GM18873 (cell line): ENCODE results near the gene FARP1.

Experiments used
- ATAC-seq: cut with Tn5 transposase; IDR thresholded peaks from one replicate; pipeline ENCODE4 v1.9.1; 2021; ENCODE audit warnings: mild to moderate bottlenecking, moderate library complexity, moderate number of reproducible peaks; ENCODE audit not compliant: unreplicated experiment, low FRiP score

Gene FARP1

DNA sequence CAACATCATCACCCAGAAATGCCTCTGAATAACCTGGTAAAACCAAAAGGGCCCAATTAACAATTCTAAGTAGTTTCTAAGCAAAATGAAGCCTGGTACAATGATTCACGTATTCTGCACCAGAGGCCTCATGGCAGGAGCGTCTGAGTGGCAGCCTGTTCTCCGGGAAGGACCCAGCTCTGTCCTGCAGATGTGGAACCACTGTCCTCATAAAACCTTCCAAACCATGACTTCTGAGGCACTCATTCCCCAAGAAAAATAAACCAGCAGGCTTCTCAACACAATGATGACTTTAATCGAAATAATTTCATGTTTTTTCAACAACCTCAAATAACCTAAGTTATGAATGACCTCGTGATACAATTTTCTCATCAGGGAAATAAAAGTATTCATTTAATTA, 344.1 kb downstream of the FARP1 start:
- no peak for ATAC-seq

DNA sequence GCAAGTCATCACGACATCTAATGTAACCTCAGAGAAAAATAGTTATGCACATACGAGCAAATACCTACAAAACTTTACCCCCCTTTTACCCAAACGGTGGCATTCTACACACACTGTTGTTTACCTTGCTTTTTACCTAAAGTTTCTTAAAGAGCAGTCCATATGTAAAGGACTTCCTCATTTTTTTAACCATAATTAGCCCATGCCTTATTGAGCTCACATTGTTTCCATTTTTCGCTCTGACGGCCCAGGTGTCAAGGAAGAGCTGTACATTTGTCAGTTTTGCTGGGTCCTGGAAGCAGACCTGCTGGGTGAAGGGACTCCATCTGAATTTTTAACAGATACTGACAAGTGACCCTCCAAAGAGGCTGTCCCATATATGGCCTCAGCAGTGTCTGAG, 344.6 kb downstream of the FARP1 start:
- no peak for ATAC-seq

DNA sequence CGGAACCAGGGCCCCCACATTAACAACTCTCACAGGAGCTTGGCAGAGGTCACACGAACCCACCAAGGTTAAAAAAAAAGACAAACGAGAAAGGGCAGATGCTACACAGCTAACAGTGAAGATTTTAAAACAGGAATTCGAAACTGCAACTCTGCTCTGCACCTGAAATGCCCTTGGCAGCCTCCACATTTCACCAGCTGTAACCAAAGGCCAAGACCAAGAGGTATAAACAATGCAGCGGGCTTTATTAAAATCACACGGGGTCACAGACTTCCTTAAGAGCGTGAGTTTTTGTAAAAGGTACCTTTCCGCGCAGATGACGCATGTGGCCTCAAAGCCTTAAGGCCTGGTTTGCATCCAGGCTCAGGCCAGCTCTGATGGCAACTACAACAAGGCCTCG, 345.8 kb downstream of the FARP1 start:
- peak; percentile 63 for ATAC-seq

DNA sequence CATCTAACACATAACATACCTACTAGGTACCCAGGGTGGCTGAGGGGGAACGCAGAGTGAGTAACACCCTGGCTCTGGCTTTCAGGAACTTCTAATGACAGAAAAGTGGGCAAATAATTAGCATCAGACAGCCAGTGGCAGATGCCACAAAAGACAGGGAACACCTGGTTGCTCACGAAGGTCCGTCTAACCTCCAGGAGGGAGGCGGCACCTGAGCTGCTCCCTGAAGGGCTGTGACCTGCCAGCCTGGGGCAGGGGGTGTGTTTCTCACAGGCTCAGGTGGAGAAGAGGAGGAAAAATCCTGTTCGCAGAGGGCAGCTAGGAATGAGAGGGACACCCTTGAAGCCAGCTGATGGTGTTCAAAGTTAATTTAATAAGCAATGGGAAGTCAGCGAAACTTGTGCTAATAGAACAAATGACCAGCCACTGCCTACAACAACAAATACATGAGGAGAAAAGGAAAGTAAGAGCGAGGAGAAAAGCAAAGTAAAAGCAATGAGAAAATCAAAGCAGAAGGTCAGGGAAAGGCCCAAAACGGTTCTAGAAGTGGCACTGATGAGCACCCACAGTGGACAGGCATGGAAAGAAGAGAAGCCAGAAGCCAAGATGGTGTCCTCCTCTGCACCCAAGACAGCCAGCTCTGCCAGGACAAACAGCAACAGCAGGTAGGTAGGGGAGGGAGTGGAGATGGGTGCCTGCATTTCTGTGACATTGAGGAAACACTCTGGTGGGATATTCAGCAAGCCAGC, 346.7 kb downstream of the FARP1 start:
- no peak for ATAC-seq

DNA sequence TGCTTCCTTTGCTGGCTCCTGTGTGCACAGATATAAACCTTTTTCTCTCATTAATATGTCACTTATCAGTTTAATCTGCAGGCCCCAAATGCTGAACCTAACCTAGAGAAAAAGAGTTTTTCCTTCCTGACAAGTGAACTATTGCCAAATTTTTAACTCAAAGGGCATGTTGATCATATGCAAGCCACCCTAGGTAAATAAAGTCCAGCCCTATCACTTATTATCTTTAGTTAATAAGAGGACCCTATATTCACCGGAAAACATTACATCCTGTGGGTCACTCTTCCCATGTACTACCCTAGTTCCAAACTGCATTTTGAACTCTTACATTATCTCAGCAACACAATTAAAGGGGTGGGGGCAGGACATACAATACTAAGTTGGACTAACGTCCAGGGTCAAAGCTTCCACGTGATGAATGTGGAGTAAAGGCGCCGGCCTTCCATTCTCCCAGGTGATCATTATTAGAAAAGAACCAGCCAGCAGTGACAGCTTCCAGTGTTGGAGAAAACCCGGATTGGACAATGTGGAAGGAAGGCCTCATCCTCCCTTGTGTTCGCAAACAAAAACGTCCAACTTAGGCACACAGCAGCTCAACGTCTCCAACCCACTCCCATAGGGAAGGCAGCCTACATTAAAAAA, 347.4 kb downstream of the FARP1 start:
- no peak for ATAC-seq

DNA sequence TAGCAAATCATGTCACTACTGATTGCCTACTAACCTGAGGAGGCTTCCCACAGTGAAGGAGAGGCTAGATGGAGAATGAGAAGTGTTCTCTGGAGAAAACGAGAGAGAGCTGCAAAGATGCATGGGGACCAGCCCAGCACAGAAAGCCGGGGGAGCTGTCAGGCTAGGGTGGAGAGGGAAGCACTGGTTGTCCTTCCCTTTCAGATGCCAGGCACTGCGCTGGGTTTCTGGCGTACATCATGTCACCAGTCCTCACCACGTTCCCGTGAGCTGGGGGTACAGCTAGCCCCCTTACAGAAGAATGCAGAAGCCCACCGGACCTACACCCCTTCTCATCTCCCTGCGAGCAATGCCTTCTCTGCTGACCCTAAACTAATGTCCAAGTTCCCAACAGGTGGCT, 348.0 kb downstream of the FARP1 start:
- ATAC-seq = no peak

DNA sequence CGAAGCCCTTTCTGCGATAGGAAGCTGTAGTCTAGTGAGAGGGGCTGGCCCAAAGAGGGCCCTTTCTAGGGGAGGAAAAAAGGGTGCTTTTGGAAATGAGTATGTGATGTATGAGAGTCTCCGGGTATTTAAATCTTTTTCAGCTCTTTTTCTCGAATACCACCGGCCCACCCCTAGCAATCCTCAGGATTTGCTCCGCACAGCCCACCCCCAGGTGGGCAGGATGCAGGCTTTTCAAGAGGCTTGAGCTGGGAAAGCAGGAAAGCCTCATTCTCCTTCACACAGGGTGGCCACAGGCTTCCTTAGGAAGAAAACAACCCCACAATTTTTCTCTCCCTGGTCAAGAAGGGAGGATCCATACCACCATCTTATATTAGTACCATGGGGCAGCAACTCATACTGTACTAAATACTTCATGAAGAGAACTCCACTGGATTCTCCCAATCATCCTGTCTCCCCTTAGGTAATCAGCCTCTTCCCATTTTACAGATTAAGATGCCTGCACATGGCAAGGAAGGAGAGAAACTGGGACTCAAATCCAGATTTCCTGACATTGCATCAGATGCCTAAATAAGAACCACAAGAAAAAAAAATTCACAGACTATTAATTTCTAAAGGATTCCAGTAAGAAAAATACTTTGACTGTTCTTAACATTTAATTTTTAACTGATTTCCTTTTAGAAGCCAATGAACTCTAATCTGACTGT, 349.6 kb downstream of the FARP1 start:
- ATAC-seq = no peak

DNA sequence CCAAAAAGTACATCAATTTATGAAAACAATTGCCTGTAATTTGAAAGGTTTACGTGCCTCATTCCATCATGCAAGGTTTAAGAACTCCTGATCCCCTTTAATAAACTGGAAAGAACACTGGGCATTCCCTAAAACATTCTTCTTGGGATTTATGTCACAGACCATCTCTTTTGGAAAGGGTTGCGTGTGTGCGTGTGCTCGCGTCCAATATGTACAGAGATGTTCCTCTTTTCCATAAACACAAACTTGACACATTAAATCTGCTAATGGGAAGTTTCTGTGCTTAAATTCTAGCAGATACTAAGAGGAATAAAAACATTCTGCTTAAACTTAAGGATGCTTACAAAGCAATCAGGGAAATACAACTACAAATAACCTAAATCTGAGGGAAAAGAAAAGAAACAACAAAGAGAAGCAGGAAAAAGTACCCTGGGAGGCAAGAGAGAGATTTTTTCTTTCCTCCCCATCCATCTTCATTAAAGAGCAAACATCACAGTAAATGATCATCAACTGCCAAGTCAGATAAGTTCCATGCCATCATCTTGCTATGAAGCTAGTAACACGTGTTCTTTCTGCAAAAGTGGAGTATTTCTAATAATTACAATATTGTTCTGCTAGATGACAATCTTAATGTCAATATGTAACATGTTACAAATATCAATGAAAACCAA, 350.3 kb downstream of the FARP1 start:
- ATAC-seq = no peak

DNA sequence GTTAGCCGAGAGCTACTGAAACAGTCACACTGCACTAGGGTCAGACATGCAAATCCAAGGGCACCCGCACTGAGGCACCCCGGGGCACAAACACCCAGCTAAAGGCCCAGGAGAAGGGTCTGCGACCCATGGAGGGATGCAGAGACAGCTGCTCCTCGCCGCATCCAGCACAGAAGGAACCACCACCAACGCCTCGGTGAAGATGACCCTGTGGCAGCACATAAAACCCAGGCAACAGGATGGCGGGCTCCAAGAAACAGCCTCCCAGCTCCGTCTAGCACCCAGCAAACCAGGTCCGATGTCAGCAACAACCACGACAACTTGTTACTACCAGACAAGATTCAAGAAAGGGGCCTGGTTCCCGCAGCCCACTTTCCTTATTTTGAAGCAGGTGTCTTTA, 351.9 kb downstream of the FARP1 start:
- no peak for ATAC-seq

DNA sequence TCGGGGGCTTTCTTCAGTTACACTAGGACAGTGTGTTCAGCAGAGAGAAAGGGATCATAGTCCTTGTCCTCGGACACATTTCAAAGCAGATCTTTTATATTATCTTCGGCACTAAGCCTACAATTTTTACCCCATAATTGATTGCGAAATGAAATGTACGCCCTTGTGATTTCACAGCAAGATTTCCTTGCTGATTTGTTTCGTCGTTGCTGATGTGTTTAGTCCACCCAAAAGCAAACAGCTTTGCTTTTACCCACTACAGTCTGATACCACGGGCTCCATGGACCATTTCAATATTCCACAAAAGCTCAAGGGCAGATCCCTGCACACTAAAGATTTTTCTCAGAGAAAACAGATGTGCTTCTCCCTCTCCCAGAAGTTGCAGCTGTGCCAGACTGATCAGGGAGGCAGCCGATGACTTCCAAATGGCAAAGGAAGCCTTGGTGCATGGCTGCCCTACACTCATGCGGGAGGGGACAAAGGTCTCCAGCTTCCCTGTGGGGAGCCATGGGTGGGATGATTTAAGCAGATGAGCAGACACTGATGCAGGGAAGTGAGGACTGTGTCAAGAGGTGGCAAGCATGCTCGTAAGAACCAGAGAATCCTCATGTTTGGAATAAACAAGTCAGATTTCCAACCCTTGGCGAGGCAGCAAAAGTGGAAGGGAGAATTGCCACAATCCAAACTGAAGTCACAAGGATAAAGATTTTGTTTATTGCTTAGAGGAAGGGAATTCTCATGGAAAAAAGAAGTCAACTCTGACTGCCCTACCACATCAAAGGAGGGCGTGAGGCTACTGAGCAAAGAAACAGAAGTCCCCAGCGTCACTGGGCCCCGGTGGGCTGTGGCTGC, 353.0 kb downstream of the FARP1 start:
- no peak for ATAC-seq

DNA sequence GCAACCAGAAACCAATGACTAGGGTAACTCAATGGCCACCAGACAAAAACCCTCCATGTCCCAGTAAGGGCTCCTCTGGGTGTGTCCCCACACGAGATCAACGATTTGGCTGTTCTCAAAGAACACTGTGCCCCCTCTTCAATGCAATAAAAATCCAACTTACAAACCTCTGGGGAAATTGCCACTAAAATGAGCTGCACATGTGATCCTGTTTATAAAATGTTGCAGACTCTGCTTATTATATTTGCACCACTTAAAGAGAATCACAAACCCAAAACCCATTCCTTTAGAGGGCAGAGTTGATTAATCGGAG, 353.5 kb downstream of the FARP1 start:
- no peak for ATAC-seq

DNA sequence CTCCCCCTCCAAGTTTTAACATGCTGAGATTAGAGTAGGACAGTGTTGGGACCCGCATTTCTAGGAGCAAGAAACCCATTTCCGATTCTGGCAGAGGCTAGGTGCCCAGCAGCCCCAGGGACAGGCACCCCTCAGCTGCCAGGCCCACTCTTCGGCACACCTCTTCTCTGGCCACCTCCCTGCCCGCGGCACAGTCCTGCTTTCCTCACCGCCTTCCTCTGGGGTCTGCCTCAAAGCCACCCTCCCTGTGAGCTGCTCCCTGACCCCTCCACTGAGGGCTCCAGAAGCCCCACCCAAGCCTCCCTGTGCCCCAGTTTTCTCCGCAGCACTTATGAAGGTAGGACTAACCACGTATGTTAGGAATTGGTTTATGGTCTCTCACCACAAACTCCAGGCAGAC, 354.1 kb downstream of the FARP1 start:
- ATAC-seq = no peak

DNA sequence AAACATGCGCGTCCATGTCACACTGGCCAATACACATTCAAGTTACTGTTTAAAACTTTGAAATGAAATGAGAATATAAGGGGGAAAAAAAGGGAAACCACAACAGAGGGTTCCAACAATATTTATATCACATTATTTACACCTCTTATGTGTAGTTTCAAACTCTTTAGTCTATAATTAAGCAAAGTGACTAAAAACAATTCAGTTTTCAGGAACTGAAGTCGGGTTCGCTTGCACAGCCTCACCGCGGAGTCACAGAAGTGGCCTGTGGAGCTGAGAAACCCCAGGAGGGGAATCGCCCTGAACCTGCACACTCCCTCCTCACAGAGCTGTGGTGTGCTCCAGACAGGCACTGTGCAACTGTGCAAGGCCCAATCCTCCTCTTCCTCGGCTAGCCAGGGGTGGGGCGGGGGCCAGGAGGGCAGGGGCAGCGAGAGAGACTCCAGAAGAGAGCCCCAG, 358.1 kb downstream of the FARP1 start:
- ATAC-seq = peak; percentile 61

DNA sequence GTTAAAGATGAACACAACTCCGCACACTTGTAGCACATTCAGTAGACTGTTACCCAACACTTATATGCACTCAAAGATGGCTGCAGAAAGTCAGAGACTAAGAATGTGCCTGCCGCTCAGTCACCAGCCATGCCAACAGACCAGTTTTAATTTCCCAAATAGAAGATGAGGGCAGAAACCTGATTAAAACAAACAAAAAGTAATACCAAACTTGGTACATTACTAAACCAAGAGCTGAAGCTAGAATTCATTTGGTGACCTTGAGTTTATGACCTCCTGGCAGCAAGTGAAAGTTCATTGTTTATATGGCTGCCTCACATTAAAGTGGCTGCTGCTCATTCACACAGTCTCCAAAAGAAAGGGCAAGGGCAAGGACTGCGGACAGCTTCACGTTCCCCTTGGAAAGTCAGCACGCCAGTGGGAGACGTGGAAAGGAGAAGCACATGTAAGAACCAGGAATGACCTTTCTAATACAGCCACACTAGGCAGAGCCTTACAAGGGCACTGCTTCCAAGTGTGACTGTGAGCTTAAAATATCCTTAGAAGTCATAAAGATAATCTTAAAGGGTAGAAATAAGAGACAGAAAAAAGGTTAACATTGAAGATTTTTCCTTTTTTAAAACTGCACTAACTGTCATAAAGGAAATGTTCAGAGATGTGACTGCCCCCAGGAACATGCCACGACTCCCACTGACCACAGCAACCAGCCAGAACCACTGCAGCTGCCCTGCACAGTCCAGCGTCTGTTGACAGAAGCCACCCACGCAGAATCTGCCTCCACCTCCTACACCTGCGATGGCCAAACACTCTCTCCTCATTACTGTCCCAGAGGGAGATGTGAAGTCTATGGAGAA, 360.5 kb downstream of the FARP1 start:
- ATAC-seq = no peak

DNA sequence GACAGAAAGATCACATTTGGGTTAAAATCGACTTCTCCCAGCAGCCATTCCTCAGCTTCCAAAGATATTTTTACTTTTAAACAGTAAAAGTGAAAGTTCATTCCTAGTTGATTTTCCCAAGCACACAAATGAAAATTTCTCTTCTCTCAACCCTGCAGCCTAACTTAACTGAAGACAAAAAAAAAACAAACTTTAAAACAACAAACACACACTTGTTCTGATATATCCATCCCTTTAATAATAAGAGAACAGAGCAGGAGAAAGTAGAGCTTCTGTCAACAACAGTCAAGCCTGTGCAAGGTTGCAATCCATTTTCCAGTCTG, 361.1 kb downstream of the FARP1 start:
- no peak for ATAC-seq

DNA sequence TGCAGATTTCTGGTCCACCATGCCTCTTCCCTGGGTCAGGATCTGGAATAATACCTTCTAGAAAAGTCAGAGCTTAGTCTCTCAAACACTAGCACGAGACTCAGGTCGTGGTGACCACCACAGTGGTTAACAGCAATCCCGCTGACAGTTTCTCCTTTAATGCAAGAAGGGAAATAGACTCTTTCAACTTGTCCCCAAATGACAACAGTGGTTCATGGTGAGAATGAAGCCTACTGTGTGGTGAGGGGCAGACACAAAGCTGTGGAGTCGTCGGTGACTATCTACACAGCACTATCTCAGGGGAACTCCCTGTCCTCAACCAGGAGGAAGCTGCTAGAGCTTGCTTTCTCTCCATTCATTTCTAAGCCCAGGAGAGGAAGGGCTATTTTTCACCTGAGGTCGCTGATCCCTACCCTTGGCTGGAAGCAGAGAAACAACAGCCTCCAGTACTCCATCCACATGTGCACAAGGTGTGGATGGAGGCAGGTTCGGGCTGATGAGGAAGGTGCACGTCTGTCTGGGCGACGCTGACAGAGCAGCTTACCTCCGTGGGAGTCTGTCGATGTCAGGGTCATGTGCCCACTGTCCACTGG, 361.6 kb downstream of the FARP1 start:
- ATAC-seq = no peak
